Upper lobe of left lung (tissue), 4 donors: Measurements from ENCODE around the gene EDN2.

Source experiments
- CTCF ChIP-seq, 6 experiments: fragments of 450-650 bp in 4 of 6; fragments of 200-600 bp in 2 of 6; sonication (generic) in 2 of 6; IDR thresholded peaks; one replicate each; pipeline ENCODE4 v1.5.1; 2016 to 2019; ENCODE audit warnings: antibody characterized with exemption in 6 of 6
- POLR2A ChIP-seq, 4 donors: fragments of 450-650 bp; IDR thresholded peaks; one replicate each; pipeline ENCODE4 v1.5.1; 2016 to 2017; ENCODE audit warnings: antibody characterized with exemption in 4 of 4, mild to moderate bottlenecking in 2 of 4

GRCh38 chr1:41440321-41441085 is 44.0 kb downstream of the EDN2 start:
- TF ChIP-seq POLR2A (IDR thresholded peaks at IDR 0.05): no peak
- no peak for TF ChIP-seq CTCF (IDR thresholded peaks at IDR 0.05)
